ENCODE measurements around the gene DHX57. TPM values are rescaled to one million over a fixed set of nuclear protein-coding genes. Genes with fewer than 3 reads are reported as not detected.
"Not testable (repeated sequence)": the region's sequence is repeated elsewhere in the genome, so short reads cannot be mapped to it uniquely, and the experiment has no call there.

DHX57 gene
- total RNA-seq, 1 experiment from 2014 or later: 28.7 TPM

DNA sequence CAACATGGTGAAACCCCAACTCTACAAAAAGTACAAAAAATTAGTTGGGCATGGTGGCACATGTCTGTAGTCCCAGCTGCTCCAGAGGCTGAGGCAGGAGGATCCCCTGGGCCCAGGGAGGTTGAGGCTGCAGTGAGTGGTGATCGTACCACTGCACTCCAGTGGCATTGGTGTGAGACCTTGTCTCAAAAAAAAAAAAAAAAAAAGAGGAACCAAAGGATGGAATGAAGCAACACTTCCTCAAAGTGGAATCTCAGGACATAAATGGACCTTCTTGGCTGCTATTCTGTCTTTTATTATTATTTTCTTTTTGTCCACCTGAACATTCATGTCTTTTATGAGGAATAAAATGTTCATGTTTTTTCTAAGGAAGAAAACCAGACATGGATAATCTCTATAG is 84.0 kb downstream of the DHX57 start:
- no peaks in the 10 kb centered on the region for H3K27me3 ChIP-seq

GRCh38 chr2:38789691-38790090 is 86.0 kb downstream of the DHX57 start:
- Histone ChIP-seq H3K36me3 (no peaks in the 10 kb centered on the region), H3K27me3 (no peaks in the 10 kb centered on the region), H3K4me3 (no peak overlapping the region), H3K9me3 (no peaks in the 10 kb centered on the region)
- no peak for DNase-seq

More for the DNA sequence above, 84.0 kb downstream of the DHX57 start:
- DNase-seq: no peak
- Histone ChIP-seq H3K9me3 (no peaks in the 10 kb centered on the region), H3K4me3 (no peak overlapping the region), H3K36me3 (no peaks in the 10 kb centered on the region)

- Histone ChIP-seq H3K36me3 (no peaks in the 10 kb centered on the region), H3K4me3 (no peak overlapping the region)
- no peak for DNase-seq
Measured at GRCh38 chr2:38788306-38788705, 87.4 kb downstream of the DHX57 start.

DNA sequence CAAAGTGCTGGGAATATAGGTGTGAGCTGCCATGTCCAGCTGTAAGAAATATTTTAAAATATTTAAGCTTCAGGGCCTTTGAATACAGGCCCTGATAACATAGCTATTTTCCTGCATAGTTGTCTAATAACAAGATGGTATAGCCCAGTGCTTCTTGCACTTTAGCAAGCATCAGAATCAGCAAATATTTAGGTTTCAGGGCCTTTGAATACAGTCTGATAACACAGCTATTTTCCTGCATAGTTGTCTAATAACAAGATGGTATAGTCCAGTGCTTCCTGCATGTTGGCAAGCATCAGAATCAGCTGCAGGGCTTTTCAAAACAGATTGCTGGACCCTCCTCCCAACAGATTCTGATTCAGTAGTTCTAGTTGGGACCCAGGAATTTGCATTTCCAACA is 92.1 kb downstream of the DHX57 start:
- DNase-seq: no peak
- no peaks in the 10 kb centered on the region for H3K27me3 ChIP-seq
- no peaks in the 10 kb centered on the region for H3K9me3 ChIP-seq
- peaks cover 13% of the 10 kb centered on the region for H3K36me3 ChIP-seq
- no peak overlapping the region for H3K4me3 ChIP-seq

More at GRCh38 chr2:38788306-38788705, 87.4 kb downstream of the DHX57 start:
- H3K9me3 ChIP-seq: no peaks in the 10 kb centered on the region
- H3K27me3 ChIP-seq: no peaks in the 10 kb centered on the region

DNA sequence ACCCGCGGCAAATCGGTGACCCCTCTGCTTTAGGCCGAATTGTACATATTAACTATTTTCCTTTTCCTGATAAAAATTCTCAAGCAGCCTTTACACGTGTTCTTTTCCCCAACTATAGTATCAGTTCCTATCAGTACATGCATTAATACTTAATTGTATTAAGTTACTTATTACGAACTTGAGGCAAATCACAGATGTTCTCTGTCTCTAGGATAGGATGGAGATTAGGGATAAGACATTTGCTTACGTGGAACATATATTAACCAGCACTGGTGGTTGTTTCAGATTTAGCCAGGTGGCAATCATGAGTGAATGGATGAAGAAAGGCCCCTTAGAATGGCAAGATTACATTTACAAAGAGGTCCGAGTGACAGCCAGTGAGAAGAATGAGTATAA is 97.0 kb downstream of the DHX57 start:
- H3K4me3 ChIP-seq: peak overlapping the region; percentile 65
- H3K9me3 ChIP-seq: no peaks in the 10 kb centered on the region

GRCh38 chr2:38776531-38776930 is 99.2 kb downstream of the DHX57 start:
- DNase-seq: no peak
- H3K9me3 ChIP-seq: no peaks in the 10 kb centered on the region

More for the DNA sequence above, 97.0 kb downstream of the DHX57 start:
- Histone ChIP-seq H3K36me3 (peaks cover 13% of the 10 kb centered on the region), H3K27me3 (no peaks in the 10 kb centered on the region)
- DNase-seq: no peak

DNA sequence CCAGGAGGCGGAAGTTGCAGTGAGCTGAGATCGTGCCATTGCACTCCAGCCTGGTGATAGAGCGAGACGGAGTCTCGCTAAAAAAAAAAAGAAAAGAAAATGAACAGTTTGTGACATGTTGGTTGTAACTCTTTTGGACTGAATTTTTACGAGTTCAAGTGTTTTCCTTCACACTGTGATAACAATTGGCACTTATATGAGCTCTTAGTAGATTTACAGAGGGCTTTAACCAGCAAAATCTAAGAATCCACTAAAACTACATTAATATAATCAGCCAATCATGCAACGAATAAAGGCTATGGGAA is 99.9 kb downstream of the DHX57 start:
- Histone ChIP-seq H3K9me3 (no peaks in the 10 kb centered on the region), H3K27me3 (no peaks in the 10 kb centered on the region), H3K36me3 (peaks cover 3% of the 10 kb centered on the region), H3K4me3 (no peak overlapping the region)
- DNase-seq: no peak

More at GRCh38 chr2:38776531-38776930, 99.2 kb downstream of the DHX57 start:
- Histone ChIP-seq H3K36me3 (peaks cover 7% of the 10 kb centered on the region), H3K27me3 (no peaks in the 10 kb centered on the region), H3K4me3 (no peak overlapping the region)

GRCh38 chr2:38775097-38775920 is 100.4 kb downstream of the DHX57 start:
- Histone ChIP-seq H3K27me3 (no peaks in the 10 kb centered on the region), H3K36me3 (peaks cover 3% of the 10 kb centered on the region), H3K4me3 (no peak overlapping the region), H3K9me3 (no peaks in the 10 kb centered on the region)
- DNase-seq: no peak

GRCh38 chr2:38771632-38772031 is 104.1 kb downstream of the DHX57 start:
- Histone ChIP-seq H3K4me3 (no peak overlapping the region), H3K36me3 (no peaks in the 10 kb centered on the region), H3K9me3 (no peaks in the 10 kb centered on the region), H3K27me3 (no peaks in the 10 kb centered on the region)
- peak; percentile 45 for DNase-seq

- Histone ChIP-seq H3K27me3 (no peaks in the 10 kb centered on the region), H3K4me3 (no peak overlapping the region), H3K9me3 (no peaks in the 10 kb centered on the region), H3K36me3 (no peaks in the 10 kb centered on the region)
- no peak for DNase-seq
Measured at GRCh38 chr2:38765551-38765950, 110.2 kb downstream of the DHX57 start.

GRCh38 chr2:38765149-38765548 is 110.6 kb downstream of the DHX57 start:
- H3K9me3 ChIP-seq: no peaks in the 10 kb centered on the region
- H3K36me3 ChIP-seq: no peaks in the 10 kb centered on the region
- no peak overlapping the region for H3K4me3 ChIP-seq
- peak; percentile 8 for DNase-seq
- H3K27me3 ChIP-seq: no peaks in the 10 kb centered on the region

DNA sequence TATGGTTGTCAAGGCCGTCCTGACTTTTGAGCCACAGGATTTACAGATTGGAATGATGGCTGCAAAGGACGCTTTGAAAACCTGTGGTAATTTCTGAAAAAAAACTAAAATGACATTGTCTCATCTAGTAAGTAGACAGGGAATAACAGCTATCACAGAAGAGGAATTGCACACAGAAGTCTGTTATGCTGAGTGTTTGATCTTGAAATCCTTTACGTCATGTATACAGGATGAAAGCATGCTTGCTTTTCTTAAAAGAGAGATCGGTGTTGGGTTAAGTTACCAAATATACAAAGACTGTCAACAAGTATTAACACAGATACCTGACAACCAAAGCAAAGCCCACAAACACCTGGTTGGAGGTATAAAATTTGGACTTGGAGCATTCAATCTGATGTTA is 112.0 kb downstream of the DHX57 start:
- H3K4me3 ChIP-seq: no peak overlapping the region
- no peaks in the 10 kb centered on the region for H3K27me3 ChIP-seq
- H3K36me3 ChIP-seq: no peaks in the 10 kb centered on the region
- no peaks in the 10 kb centered on the region for H3K9me3 ChIP-seq
- no peak for DNase-seq

DNA sequence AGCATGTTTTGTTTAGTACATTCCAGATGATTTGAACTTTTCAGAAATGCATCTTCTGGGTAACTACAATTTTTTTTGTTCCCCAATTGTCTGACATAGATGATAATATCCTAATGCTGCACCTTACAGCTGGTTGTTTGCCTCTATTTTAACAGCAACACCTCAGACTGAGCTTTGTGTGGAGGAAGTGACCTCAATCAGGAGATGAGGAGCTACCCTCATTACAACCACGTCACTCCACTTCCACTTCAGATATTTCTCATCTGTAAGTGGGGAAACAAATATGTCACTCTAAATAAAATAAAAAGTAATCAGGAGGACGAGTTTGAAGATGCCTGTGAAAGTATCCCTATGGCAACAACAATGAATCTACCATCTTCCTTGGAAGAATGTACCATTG is 112.5 kb downstream of the DHX57 start:
- Histone ChIP-seq H3K27me3 (no peaks in the 10 kb centered on the region), H3K4me3 (no peak overlapping the region), H3K36me3 (no peaks in the 10 kb centered on the region), H3K9me3 (no peaks in the 10 kb centered on the region)
- DNase-seq: no peak

DNA sequence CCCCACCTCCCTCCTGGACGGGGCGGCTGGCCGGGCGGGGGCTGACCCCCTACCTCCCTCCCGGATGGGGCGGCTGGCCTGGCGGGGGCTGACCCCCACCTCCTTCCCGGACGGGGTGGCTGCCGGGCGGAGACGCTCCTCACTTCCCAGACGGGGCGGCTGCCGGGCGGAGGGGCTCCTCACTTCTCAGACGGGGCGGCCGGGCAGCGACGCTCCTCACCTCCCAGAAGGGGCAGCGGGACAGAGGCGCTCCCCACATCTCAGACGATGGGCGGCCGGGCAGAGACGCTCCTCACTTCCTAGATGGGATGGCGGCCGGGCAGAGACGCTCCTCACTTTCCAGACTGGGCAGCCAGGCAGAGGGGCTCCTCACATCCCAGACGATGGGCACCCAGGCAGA is 119.8 kb downstream of the DHX57 start:
- H3K36me3 ChIP-seq, H3K9me3 ChIP-seq, H3K4me3 ChIP-seq, H3K27me3 ChIP-seq, DNase-seq: not testable (repeated sequence)

DNA sequence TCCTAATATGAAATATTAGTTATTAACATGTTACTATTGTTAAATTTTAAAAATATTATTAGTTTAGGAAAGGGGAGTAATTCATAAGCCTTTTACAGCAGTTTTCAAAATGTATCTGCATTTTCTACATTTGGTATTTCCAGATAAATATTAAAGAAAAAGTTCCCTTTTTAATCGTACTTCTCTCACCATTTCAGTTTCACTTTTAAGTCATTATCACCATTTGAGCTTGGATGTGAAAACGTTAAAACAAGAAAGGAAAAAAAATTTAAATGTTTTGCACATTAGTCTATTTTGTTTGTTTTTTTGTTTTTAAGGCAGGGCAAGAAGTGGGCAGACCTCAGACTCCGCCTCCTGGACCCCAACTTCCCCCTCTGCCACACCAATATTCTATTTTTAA is 121.2 kb downstream of the DHX57 start:
- no peak for DNase-seq
- Histone ChIP-seq H3K9me3 (no peaks in the 10 kb centered on the region), H3K4me3 (0 out of 2 replicates have a peak overlapping the region, but pooled peaks have one; percentile 5), H3K36me3 (peaks cover 12% of the 10 kb centered on the region), H3K27me3 (no peaks in the 10 kb centered on the region)

GRCh38 chr2:38754049-38754448 is 121.7 kb downstream of the DHX57 start:
- H3K27me3 ChIP-seq: no peaks in the 10 kb centered on the region
- no peak for DNase-seq
- no peak overlapping the region for H3K4me3 ChIP-seq
- no peaks in the 10 kb centered on the region for H3K9me3 ChIP-seq
- H3K36me3 ChIP-seq: peaks cover 17% of the 10 kb centered on the region

DNA sequence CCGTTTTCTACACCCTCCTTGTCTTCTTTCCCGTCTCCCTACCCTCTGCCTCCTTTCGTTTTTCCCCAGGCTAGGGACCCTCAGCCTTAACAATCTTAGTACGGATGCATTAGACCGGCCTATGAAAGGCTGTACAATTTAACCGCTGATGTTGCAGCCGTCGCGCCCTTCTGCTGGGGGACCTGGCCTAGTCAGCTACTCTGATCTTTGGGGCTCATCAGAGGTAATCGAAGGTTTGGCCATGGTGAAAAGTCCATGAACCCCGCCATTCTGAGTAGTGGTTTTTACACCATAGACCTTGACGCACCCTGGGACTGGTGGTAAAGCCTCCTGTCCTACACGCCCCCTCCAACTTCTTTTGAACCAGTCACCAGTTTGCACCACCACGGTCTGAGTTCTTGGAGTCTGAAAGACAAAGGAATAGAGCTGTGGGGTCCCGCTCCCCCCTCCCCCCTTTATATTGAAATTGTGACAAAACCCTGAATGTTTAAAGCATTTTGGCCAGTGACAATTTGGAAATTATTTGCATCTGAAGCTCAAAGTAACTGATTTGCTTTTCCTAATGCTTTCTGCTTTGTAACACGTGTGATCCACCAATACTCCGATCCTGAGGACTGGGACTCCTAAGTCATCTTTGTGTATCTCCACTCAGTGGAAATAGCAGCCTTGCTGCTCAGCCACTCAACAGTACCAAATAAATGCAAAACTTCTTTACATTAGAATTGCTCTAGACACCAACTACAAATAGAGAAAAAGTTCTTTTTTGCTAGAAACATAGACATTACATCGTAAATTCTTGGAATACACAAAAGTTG is 123.9 kb downstream of the DHX57 start:
- peak overlapping the region; percentile 99 for H3K4me3 ChIP-seq
- no peaks in the 10 kb centered on the region for H3K9me3 ChIP-seq
- no peaks in the 10 kb centered on the region for H3K27me3 ChIP-seq
- peaks cover 39% of the 10 kb centered on the region for H3K36me3 ChIP-seq
- DNase-seq: peak; percentile 28

All from MG63 (cell line).